Thymus (tissue), 11 donors: Measurements from ENCODE around the gene MRPL28. TPM values are rescaled to one million over a fixed set of nuclear protein-coding genes. Genes with fewer than 3 reads are reported as not detected.
A peak's percentile ranks its signal among the peaks of the same experiment; 100 is the strongest.
"Not testable (repeated sequence)": the region's sequence is repeated elsewhere in the genome, so short reads cannot be mapped to it uniquely, and the experiment has no call there.

ENCODE experiments used
- DNase-seq, 9 donors: peaks; one replicate each; pipeline ENCODE4 v3.0.0-alpha.2; 2013; ENCODE audit warnings: low spot score in 9 of 9, low read depth in 6 of 9, missing footprints in 1 of 9
- H3K27ac ChIP-seq, 2 donors: one replicate each; pipeline ENCODE4 v1.5.1; 2013; ENCODE audit warnings: control low read depth in 1 of 2, low read depth in 1 of 2, low read length in 1 of 2, mild to moderate bottlenecking in 1 of 2, moderate library complexity in 1 of 2
- H3K27me3 ChIP-seq, 2 donors: one replicate each; pipeline ENCODE4 v1.5.1; 2013; ENCODE audit warnings: low read length in 1 of 2; ENCODE audit not compliant: control insufficient read depth in 2 of 2, insufficient read depth in 1 of 2
- H3K36me3 ChIP-seq, 2 donors: one replicate each; pipeline ENCODE4 v1.5.1; 2013; ENCODE audit warnings: low read length in 1 of 2, mild to moderate bottlenecking in 1 of 2, moderate library complexity in 1 of 2; ENCODE audit not compliant: control insufficient read depth in 2 of 2, insufficient read depth in 2 of 2
- H3K4me1 ChIP-seq, 2 donors: one replicate each; pipeline ENCODE4 v1.5.1; 2013; ENCODE audit warnings: low read length in 2 of 2; ENCODE audit not compliant: control insufficient read depth in 2 of 2, insufficient read depth in 2 of 2
- H3K4me3 ChIP-seq, 2 donors: one replicate each; pipeline ENCODE4 v1.5.1; 2013; ENCODE audit warnings: low read length in 2 of 2, control low read depth in 1 of 2, mild to moderate bottlenecking in 1 of 2
- H3K9me3 ChIP-seq, 2 donors: one replicate each; pipeline ENCODE4 v1.5.1; 2013; ENCODE audit warnings: low read length in 1 of 2, mild to moderate bottlenecking in 1 of 2; ENCODE audit not compliant: control insufficient read depth in 2 of 2, insufficient read depth in 1 of 2
- WGBS: extraction: QIAGEN DNeasy Blood & Tissue Kit; methylation state at CpG from one replicate; pipeline ENCODE4 v1.1.7; 2013; 5-methylcytosine and 5-hydroxymethylcytosine counted together
- polyA plus RNA-seq: library from polyadenylated mRNA; stranded (reverse); fragments of 200-250 nt; gene quantifications from one replicate; pipeline ENCODE4 v1.2.3, GENCODE V29; 2013
- total RNA-seq: library from RNA; stranded (reverse); fragments of 120-200 nt; gene quantifications from one replicate; pipeline ENCODE4 v1.2.4, GENCODE V29; 2013
- donor health status: healthy.

Gene MRPL28
- total and polyA plus RNA-seq, 2 donors: 64.2 to 79.4 TPM

DNA sequence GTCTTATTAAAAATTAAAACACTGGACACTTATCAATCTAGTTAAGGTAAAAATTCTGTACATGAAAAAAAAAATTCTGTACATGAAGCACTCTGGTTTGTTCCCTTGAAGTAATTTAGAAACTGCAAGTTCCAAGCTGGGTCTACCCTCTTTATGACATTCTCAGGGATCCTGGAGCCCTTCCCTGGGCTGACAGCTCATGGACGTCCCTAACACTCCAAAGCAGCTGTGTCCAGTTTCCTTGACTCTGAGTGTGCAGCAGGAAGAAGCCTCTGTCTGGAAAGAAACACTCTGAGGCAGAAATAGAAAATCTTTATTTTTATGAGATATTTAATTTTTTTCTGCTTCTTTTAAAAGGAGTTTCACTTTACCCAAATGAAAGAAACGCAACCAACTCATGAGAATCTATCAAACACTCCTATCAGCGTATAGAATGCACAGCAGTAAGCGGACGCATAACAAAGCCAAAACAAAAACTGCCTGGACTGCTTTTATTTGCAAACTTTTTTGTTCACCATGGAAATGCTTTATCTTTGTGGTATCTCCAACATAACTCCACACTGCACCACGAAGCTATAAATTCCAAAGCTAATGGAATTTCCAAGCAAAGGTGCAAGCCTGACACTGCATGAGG lies 39.0 kb downstream of the MRPL28 start:
- DNase-seq, H3K4me3 ChIP-seq, H3K4me1 ChIP-seq, H3K9me3 ChIP-seq, H3K36me3 ChIP-seq, H3K27ac ChIP-seq, H3K27me3 ChIP-seq: not testable (repeated sequence)
- WGBS: 94% methylated on average over 6 of the region's 6 CpGs

DNA sequence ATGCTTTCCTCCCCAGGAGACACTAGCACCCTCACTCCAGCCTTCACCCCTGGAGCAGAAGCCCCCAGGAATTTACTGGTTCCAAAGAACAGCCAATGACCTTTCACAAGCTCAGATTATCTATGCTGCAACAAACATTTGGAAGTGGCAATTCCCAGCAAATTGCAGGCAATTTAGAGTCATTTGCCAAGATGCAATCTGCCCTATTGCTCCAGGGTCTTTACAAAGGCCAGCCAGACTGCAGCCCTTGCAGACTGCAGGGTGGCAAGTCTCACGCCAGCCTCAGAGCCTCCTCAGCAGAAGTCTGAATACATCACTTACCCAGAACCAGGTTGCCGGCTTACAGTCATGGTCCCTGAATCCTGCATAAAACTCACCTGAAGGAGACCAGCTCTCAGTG lies 39.6 kb downstream of the MRPL28 start:
- 94% methylated on average over 2 of the region's 2 CpGs for WGBS
- H3K27ac ChIP-seq: no peak overlapping the region
- peaks cover 2 to 3% of the 10 kb centered on the region in 2 donors for H3K4me1 ChIP-seq
- H3K9me3 ChIP-seq: no peaks in the 10 kb centered on the region
- no peak for DNase-seq
- H3K27me3 ChIP-seq: no peaks in the 10 kb centered on the region
- no peak overlapping the region for H3K4me3 ChIP-seq
- H3K36me3 ChIP-seq: peaks cover 0 to 8% of the 10 kb centered on the region in 2 donors

DNA sequence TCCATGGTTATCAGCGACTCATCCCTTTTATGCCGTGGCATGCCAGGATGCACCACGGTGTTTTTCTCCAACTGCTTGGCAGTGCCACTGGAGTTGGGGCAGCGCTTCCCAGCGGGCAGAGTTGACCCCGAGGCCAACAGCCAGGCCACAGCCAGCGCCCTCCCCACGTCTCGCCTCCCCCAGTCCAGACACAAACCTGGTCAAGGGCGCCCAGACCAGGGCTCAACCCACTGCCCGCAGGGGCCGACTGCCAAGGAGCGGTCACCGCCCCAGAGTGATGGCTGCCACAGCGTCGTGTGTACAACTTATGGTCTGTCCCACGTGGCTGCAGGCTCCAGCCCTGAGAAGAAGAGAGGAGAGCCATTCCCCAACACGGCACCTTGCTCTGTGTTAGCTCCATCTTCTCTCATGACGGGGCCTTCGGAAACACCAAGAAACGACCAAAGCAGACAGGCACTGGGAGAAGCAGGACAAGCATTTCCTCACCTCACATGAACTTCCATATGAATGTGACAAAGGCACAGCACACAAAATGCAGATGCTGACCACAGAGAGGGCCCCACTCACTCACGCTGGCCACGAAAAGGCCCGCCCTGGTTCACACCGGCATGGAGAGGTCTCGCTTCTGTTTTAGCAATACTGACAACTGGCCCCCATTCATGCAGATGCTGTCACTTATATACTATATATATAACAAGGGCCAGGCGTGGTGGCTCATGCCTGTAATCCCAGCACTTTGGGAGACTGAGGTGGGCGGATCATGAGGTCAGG lies 44.8 kb downstream of the MRPL28 start:
- no peaks in the 10 kb centered on the region for H3K27me3 ChIP-seq
- peak overlapping the region in 1 of 2 donors; percentile 42 for H3K4me3 ChIP-seq
- DNase-seq: no peak
- peaks cover 6% of the 10 kb centered on the region in 2 donors for H3K36me3 ChIP-seq
- WGBS: 78% methylated on average over 28 of the region's 28 CpGs
- no peaks in the 10 kb centered on the region for H3K9me3 ChIP-seq
- H3K4me1 ChIP-seq: peaks cover 21 to 23% of the 10 kb centered on the region in 2 donors
- H3K27ac ChIP-seq: peak overlapping the region in 1 of 2 donors; percentile 52

DNA sequence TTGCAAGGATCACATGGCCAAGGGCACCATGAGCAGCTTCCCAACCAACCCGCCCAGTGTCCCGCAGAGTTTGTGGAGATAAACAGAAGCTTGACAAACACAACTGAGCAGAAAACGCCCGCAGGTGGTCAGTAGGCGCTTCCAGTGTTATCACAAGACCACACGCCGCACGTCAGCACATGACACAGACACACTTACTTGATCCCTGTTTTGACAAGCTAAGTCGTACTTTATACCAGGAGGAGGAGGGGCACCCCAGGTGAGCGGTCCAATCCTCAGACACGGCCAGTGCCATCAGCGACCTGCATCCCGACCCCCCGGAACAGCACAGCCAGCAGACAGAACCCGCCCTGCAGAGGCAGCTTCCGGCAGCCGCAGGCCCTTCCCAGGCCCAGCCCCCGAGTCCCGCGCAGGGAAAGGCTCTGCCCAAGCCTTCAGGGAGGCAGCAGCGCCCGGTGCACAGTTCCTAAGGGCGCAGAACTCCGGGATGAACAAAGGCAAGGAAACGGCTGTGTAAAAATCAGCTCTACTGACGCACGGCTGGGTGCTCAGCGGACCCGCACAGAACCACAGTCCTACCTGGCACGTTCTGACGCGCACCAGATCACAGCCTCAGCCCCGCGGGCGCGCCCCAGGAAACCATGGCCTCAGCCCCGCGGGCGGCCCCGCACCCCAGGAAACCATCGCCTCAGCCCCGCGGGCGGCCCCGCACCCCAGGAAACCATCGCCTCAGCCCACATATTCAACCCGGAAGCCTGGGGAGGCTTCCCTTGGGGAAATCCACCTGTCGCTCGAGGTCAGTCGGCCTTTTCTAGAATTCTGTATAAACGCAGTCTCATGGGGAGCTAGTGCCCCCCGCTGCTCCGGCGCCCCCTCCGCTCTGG lies 45.6 kb downstream of the MRPL28 start:
- peak overlapping the region; percentile 41 to 74 for H3K27ac ChIP-seq
- H3K27me3 ChIP-seq: no peaks in the 10 kb centered on the region
- peaks cover 5 to 6% of the 10 kb centered on the region in 2 donors for H3K36me3 ChIP-seq
- peak in 4 of 9 donors; percentile 17 to 63 (median 41) for DNase-seq
- peak overlapping the region; percentile 10 to 42 for H3K4me3 ChIP-seq
- H3K4me1 ChIP-seq: peaks cover 21 to 23% of the 10 kb centered on the region in 2 donors
- WGBS: 15% methylated on average over 55 of the region's 55 CpGs
- no peaks in the 10 kb centered on the region for H3K9me3 ChIP-seq

DNA sequence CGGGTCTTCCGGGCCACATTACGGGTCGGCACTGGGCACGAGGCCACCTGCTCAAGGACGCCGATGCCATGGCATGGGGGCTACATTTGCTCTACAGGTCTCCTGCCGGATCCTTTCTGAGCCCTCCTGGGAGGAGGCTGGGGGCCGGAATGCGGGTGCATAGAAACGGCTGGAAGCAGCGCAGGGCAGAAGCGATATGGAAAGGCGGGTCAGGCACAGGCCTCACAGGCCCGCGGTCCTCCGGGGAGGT lies 46.2 kb downstream of the MRPL28 start:
- Histone ChIP-seq H3K4me3 (no peak overlapping the region), H3K36me3 (peaks cover 10 to 12% of the 10 kb centered on the region in 2 donors), H3K4me1 (peaks cover 21 to 23% of the 10 kb centered on the region in 2 donors), H3K27me3 (no peaks in the 10 kb centered on the region), H3K9me3 (no peaks in the 10 kb centered on the region), H3K27ac (no peak overlapping the region)
- no peak for DNase-seq
- WGBS: 91% methylated on average over 17 of the region's 17 CpGs

DNA sequence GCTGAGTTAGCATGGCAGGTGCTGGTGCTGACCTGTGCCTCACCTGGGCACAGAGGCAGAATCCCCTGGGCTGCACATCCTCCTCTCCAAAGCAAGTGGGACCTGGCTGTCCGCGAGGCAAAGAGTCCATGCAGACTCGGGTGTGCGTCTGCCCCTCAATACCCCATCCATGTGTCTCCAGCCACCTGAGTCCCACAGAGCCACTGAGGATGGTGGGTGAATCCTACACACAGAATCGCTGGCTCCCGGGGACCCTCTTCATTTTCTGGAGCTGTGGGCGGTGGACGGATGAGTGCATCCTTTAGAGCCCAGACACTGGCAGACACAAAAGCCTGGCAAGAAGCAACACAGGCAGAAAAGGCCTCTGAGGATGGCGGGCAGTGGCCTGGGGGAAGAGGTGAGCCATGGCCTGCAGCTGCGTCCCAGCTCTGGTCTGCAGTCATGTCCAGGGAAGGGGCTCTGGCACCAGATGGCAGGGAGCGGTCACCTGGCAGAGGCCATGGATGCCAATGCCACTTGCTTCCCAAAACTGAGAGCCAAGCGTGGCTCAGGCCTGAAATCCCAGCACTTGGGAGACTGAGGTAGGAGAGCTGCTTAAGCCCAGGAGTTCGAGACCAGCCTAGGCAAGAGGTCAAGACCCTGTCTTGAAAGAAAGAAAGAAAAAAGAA lies 47.7 kb downstream of the MRPL28 start:
- Histone ChIP-seq H3K4me3 (no peak overlapping the region), H3K36me3 (peaks cover 23% of the 10 kb centered on the region in 2 donors), H3K27me3 (no peaks in the 10 kb centered on the region), H3K4me1 (peaks cover 21 to 31% of the 10 kb centered on the region in 2 donors), H3K27ac (no peak overlapping the region), H3K9me3 (no peaks in the 10 kb centered on the region)
- no peak for DNase-seq
- 99% methylated on average over 13 of the region's 13 CpGs for WGBS

DNA sequence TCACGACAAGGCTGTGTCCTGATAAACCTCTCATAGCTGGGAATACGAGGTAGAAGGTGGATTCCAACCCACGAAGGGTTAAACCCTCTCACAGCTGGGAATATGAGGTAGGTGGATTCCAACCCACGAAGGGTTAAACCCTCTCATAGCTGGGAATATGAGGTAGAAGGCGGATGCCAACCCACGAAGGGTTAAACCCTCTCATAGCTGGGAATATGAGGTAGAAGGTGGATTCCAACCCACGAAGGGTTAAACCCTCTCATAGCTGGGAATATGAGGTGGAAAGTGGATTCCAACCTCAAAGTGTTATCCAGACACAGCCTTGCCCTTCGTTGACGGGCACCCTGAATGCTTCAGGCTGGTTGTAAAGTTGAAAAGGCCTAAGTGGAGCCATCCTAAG lies 48.8 kb downstream of the MRPL28 start:
- peaks cover 24 to 26% of the 10 kb centered on the region in 2 donors for H3K36me3 ChIP-seq
- H3K27me3 ChIP-seq: no peaks in the 10 kb centered on the region
- H3K4me3 ChIP-seq: no peak overlapping the region
- DNase-seq: no peak
- WGBS: 94% methylated on average over 9 of the region's 9 CpGs
- peaks cover 21 to 31% of the 10 kb centered on the region in 2 donors for H3K4me1 ChIP-seq
- no peaks in the 10 kb centered on the region for H3K9me3 ChIP-seq
- H3K27ac ChIP-seq: no peak overlapping the region

DNA sequence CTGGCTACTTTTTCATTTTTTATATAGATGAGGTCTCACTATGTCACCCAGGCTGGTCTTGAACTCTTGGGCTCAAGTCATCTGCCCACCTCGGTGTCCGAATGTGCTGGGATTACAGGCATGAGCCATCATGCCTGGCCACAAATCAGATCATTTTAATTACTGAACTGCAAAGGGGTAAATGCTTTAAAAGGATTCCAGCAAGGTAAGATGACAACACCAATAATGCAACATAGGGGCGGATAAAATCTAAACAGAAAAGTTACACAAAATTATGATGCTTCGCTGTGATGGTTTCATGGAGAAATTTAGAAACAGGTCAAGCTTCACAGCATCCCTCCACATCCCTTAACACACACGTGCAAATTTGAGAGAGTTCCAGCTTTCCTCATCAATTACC lies 50.1 kb downstream of the MRPL28 start:
- Histone ChIP-seq H3K9me3 (no peaks in the 10 kb centered on the region), H3K4me3 (no peak overlapping the region), H3K27me3 (no peaks in the 10 kb centered on the region), H3K27ac (no peak overlapping the region), H3K4me1 (peaks cover 13 to 23% of the 10 kb centered on the region in 2 donors), H3K36me3 (peaks cover 22 to 24% of the 10 kb centered on the region in 2 donors)
- 98% methylated on average over 5 of the region's 5 CpGs for WGBS
- DNase-seq: no peak
